ENCODE data around the gene GPATCH4. TPM values are rescaled to one million over a fixed set of nuclear protein-coding genes. Genes with fewer than 3 reads are reported as not detected.

Gene GPATCH4
- total RNA-seq, 1 experiment from 2014 or later = 71.7 TPM

DNA sequence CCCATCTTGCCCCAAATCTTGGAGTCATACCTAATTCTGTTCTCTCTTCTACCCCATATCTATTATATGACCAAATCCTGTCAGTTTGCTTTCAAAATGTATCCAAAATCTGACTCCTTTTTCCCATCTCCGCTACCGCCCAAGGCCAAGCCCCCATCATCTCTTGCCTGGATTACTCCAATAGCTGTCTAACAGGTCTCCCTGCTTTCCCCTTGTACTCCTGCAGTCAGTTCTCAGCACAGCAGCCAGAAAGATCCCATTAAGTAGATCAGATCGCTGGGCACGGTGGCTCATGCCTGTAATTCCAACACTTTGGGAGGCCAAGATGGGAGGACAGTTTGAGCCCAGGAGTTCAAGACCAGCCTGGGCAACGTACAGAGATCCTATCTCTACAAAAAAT, 48.8 kb downstream of the GPATCH4 start:
- Histone ChIP-seq H3K27ac (ENCODE audit: insufficient read length, low read depth, low read length) (no peak overlapping the region), H3K27me3 (ENCODE audit: insufficient read depth, low read length) (no peaks in the 10 kb centered on the region), H2BK20ac (ENCODE audit: low read depth, low read length, poor library complexity, severe bottlenecking) (no peak overlapping the region), H3K4ac (ENCODE audit: low read depth, low read length) (no peak overlapping the region), H4K5ac (ENCODE audit: insufficient read length, low read depth, low read length) (no peak overlapping the region), H4K8ac (replicated peaks; ENCODE audit: insufficient read length, low read depth, low read length) (no peak overlapping the region), H4K20me1 (ENCODE audit: control insufficient read depth, insufficient read depth, insufficient read length) (no peaks in the 10 kb centered on the region), H3K4me1 (ENCODE audit: insufficient read depth, low read length) (no peaks in the 10 kb centered on the region), H2BK15ac (ENCODE audit: low read depth, low read length) (no peak overlapping the region), H3K9me3 (ENCODE audit: control insufficient read depth, low read depth, low read length) (no peaks in the 10 kb centered on the region), H3T11ph (ENCODE audit: low read length) (no peak overlapping the region), H3K56ac (ENCODE audit: insufficient read length, low read depth, low read length) (no peak overlapping the region), H3K14ac (ENCODE audit: insufficient read depth, low read length) (no peak overlapping the region), H3K9ac (ENCODE audit: extremely low read depth, insufficient read length, low read length) (no peak overlapping the region), H2BK12ac (ENCODE audit: insufficient read length, low read depth, low read length) (no peak overlapping the region), H3K79me2 (ENCODE audit: insufficient read depth, low read length) (no peaks in the 10 kb centered on the region), H3K18ac (ENCODE audit: insufficient read length, low read depth, low read length) (no peak overlapping the region), H4K91ac (ENCODE audit: insufficient read length, low read depth, low read length) (no peak overlapping the region), H2AK5ac (ENCODE audit: insufficient read length, low read length) (no peak overlapping the region), H3K79me1 (ENCODE audit: insufficient read depth, low read depth, low read length, poor library complexity, severe bottlenecking) (no peaks in the 10 kb centered on the region), H3K23ac (ENCODE audit: insufficient read length, low read depth, low read length) (no peak overlapping the region), H2BK5ac (ENCODE audit: insufficient read length, low read length) (no peak overlapping the region), H2BK120ac (ENCODE audit: low read depth, low read length, poor library complexity, severe bottlenecking) (no peak overlapping the region), H2AFZ (ENCODE audit: low read length) (no peak overlapping the region), H3K23me2 (ENCODE audit: insufficient read length, low read depth, low read length, poor library complexity, severe bottlenecking) (no peaks in the 10 kb centered on the region), H3K4me2 (ENCODE audit: insufficient read depth, insufficient read length, low read length) (no peak overlapping the region)
- TF ChIP-seq, protein P1, sequence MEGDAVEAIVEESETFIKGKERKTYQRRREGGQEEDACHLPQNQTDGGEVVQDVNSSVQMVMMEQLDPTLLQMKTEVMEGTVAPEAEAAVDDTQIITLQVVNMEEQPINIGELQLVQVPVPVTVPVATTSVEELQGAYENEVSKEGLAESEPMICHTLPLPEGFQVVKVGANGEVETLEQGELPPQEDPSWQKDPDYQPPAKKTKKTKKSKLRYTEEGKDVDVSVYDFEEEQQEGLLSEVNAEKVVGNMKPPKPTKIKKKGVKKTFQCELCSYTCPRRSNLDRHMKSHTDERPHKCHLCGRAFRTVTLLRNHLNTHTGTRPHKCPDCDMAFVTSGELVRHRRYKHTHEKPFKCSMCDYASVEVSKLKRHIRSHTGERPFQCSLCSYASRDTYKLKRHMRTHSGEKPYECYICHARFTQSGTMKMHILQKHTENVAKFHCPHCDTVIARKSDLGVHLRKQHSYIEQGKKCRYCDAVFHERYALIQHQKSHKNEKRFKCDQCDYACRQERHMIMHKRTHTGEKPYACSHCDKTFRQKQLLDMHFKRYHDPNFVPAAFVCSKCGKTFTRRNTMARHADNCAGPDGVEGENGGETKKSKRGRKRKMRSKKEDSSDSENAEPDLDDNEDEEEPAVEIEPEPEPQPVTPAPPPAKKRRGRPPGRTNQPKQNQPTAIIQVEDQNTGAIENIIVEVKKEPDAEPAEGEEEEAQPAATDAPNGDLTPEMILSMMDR (conservative IDR thresholded peaks at IDR 0.05) = no peak
- H3K9me3 Mint-ChIP-seq = no peaks in the 10 kb centered on the region
- H3K4me1 Mint-ChIP-seq = no peaks in the 10 kb centered on the region
- no CpG with 5 or more reads among the region's 5 CpGs for WGBS (ENCODE audit: extremely low coverage, insufficient read length, low lambda C conversion rate)
- no peak overlapping the region; a peak in 1 of 5 replicates for H3K4me3 Mint-ChIP-seq
- H3K27me3 Mint-ChIP-seq (ENCODE audit: low read depth) = no peaks in the 10 kb centered on the region
- peaks cover 10 to 60% (median 45%) of the 10 kb centered on the region in 3 experiments for H3K36me3 Mint-ChIP-seq (ENCODE audit: insufficient read depth in 1 of 3, low read depth in 3 of 3)
- no peak overlapping the region; a peak in 1 of 7 replicates for H3K27ac Mint-ChIP-seq
- no peak for DNase-seq
